HG03060 (cell line): Measurements from ENCODE around the gene NBPF1.
"Not testable (repeated sequence)": the region's sequence is repeated elsewhere in the genome, so short reads cannot be mapped to it uniquely, and the experiment has no call there.

ENCODE experiments used
- ATAC-seq: cut with Tn5 transposase; IDR thresholded peaks from one replicate; pipeline ENCODE4 v1.9.1; 2021; ENCODE audit warnings: low read depth, moderate number of reproducible peaks; ENCODE audit not compliant: unreplicated experiment

Gene NBPF1

DNA sequence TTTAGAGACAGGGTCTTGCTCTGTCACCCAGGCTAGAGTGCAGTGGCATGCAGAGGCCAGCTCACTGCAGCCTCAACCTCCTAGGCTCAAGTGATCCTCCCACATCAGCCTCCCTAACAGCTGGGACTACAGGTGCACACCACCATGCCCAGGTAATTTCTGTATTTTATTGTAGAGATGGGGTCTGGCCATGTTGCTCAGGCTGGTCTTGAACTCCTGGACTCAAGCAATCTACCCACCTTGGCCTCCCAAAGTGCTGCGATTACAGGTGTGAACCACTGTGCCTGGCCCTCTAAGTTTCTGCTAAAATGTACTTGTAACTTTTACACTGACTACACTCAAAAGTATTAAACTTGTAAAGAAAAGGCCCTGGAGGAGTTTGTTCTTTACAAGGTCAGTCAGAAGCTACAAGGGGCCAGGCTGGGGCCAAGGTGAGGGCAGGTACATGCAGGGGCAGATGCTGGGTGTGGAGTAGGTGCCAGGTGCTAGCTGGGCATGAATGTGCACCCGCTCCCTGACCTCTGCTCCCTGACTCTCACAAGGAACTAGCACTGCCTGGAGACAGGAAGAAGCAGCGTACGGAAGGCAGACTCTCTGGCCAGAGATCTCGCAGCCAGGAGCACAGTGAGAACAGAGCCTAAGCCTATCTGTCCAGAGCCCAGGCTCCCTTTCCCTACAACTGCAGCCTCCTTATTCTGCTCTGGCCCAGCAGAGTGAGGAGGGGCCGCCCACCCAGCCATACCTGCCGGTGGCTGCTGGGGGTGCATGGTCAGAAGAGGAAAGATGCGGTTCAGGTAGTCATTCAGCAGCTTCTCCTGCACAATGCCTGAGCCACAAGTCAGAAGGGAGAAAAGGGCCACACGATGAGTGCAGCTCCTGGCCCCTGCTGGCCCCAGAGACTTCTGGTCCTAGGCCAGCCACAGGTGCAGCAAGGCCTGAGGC, 28.9 kb upstream of the NBPF1 start:
- ATAC-seq = not testable (repeated sequence)

GRCh38 chr1:16641159-16641975, 28.0 kb upstream of the NBPF1 start:
- ATAC-seq = not testable (repeated sequence)

DNA sequence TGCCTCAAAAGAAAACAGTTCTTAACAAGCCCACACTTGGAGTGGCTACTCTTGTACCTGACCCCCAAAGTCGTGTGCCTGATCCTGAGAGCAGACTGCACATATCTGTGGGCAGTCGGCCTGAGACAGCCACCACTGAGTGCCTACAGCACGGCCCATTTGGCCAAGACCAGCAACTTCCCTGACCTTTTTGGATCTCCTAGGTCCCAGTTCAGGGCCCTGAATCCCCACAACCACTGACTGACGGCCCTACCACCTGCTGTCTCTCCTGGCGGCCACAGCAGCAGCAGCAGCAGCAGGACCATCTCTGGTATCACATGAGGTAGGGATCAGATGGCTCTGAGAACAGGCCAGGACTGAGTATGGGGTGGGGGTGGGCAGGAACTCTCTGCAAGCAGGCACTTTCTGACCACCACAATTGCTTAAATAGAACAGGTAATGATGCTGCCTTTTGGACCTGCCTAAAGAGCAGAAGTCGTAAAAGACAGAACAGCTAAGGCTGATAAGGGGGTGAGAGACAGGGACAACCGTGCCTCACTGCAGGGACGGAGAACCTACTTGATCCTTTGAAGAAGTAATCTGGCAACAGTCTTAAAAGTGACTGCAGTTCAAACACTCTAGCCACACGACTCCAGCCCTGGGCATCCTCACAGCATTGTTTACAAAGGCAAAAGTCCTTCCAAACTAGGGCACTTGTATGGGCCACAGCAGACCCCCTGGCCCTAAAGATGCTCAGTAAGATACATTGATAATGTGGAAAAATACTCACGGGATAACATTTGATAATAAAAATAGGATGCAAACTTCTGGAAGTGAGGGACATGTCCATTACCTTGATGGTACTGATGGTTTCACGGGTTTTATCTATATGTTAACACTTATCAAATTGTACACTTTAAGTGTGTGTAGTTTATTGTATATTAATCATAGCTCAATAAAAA, 26.0 kb upstream of the NBPF1 start:
- not testable (repeated sequence) for ATAC-seq

DNA sequence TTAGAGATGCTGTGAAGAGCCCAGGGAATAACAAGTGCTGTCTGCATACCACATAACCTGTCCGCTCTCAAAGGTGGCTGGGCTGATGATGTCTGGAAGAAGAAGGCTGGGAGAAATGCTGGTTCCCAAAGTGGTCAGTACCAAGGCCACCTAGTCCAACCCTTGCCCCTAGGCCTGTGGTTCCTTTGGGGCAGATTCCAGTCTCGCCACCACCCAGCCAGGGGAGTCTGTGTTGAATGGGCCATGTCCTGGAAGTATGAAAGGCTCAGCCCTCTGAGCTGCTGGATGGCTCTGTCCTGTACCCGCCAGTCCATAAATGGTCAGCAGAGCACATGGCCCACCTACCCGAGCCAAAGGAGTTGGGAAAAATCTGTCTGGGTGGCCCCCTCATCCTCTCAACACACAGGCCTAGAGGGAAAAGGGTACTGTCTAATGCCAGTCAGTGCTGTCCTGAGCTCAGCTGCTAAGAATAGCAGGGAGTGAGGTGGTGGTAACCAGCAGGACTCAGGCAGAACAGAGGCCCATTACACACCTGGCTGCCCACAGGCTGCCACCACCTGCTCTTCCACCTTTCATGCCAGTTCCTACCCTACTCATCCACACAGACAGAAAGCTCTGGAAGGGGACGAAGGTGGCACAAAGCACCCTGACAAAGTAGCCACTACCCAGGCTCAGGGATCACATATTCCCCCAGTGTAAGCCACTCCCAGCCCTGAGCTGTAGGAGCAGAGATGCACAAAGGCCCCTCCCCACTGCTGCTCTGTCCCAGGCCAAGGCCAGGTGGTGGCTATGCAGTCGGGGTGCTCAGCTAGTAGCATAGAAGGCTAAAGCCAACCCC, 24.8 kb upstream of the NBPF1 start:
- ATAC-seq = not testable (repeated sequence)

DNA sequence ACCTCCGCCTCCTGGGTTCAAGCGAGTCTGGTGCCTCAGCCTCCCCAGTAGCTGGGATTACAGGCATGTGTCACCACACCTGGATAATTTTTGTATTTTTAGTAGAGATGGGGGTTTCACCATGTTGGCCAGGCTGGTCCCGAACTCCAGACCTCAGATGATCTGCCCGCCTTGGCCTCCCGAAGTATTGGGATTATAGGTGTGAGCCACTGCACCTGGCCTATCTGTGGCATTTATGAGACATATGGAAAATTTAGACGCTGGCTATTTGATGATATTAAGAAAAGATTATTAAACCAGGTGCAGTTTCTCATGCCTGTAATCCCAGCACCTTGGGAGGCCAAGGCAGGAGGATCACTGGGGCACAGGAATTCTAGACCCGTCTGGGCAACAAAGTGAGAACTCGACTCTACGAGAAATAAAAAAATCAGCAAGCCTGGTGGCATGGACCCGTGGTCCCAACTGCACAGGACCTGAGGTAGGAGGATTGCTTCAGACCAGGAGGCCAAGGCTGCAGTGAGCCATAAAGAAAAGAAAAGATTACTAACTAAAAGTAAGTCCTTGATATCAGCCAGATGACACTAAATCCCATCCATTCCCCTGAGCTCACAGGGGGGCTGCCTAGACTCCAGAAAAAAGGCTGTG, 23.3 kb upstream of the NBPF1 start:
- not testable (repeated sequence) for ATAC-seq

DNA sequence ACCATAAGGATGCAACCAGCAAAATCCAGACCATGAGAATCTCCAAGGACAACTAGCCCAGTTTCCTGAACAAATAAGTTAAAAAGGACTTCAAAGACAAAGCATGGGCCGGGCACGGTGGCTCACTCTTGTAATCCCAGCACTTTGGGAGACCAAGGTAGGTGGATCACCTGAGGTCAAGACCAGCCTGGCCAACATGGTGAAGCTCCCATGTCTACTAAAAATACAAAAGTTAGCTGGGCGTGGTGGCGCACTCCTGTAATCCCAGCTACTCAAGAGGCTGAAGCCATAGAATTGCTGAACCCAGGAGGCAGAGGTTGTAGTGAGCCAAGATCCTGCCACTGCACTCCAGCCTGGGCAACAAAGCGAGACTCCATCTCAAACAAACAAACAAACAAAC, 22.6 kb upstream of the NBPF1 start:
- ATAC-seq = not testable (repeated sequence)

- not testable (repeated sequence) for ATAC-seq
Observed at GRCh38 chr1:16633540-16634282, 20.3 kb upstream of the NBPF1 start.

DNA sequence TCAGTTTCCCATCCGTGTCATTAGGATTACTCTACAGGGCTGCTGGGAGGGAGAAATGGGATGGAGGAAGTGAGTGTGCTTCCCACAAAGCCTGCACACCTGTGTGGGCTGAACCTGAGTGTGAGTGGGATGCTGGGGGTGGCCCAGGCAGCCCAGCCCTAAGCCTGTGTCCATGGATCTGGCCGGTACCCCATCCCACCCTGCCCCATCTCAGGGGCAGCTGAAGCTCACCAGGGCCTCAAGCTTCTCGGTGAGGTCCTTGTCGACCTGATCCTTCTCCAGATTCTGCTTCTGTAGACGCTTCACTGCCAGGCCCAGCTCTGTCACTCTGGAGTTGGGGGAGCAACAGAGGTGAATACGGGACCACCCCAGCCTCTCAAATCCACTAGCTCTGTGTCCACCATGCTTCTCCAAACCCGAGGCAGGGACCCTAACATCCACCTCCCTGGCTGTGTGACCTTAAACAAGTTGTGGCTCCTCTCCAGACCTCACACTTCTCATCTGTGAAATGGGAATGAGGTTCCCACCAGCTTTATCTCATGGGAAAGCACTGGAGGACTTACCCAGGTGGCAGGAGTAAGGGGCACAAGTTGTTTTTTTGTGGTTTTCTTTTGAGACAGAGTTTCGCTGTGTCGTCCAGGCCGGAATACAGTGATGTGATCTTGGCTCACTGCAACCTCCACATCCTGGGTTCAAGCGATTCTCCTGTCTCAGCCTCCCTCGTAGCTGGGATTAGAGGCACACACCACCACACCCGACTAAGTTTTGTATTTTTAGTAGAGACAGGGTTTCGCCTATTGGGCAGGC, 18.9 kb upstream of the NBPF1 start:
- not testable (repeated sequence) for ATAC-seq

DNA sequence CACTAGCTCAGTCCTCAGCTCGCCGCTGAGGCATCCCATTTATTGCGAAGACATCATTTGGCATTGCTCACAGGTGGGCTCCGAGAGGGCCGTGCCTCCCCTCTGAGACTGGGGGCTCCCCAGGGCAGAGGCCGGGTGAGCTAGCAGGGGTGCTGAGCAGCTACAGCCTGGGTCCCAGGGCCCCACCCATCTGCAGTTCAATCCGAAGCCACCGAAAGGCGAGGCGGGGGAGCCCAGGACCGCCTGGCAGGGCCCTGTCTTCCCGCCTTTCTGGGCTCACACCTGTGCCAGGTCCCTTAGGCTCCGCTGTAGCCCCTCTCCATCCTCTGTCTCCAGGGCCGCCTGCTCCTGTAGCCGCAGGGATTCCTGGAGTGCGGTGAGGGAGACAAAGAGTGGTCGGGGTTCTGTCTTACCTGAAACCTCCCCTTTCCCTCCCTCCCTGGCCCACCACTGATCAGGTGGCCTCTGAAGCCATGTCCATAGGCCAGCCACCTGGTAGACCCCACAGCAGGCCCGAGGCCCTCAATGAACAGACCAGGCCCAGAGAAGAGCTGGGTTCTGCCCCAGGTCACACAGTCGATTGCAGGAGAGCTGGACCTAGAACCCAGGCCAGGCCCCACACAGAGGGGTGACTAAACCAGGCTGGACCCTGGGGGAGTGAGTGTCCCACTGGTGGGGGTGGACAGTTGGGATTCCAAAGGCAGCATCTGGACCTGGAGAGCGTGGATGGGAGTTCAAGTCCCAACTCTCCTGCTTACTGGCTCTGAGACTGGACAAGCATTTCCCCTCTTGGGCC, 18.1 kb upstream of the NBPF1 start:
- ATAC-seq = no peak

DNA sequence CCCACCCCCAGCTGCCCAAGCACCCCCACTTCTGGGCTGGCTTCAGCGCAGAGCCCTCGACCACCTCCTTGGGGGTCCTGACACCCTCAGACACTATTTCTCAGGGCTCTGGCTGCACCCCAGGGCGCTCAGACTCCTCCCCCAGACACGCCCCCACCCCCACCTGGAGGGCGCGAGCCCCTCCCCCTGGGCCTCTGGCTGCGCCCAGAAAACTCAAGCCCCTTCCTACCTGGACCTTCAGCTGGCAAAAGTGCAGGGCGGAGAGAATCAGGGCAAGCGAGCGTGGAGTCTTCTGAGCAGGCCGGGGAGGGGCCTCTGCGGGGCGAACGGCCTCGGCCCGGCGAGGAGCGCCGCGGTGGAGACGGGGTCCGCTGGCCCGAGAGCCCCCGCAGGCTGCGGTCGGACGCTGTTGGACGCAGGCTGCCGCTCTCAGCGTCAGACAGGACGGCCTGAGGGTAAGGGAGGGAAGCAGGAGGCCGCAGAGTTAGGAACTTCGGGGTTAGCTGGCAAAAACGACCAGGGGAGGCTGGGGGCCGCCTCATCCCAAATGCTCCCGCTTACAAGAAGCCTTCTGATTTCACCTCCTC, 17.4 kb upstream of the NBPF1 start:
- ATAC-seq = no peak

GRCh38 chr1:16629916-16630530, 16.7 kb upstream of the NBPF1 start:
- not testable (repeated sequence) for ATAC-seq

DNA sequence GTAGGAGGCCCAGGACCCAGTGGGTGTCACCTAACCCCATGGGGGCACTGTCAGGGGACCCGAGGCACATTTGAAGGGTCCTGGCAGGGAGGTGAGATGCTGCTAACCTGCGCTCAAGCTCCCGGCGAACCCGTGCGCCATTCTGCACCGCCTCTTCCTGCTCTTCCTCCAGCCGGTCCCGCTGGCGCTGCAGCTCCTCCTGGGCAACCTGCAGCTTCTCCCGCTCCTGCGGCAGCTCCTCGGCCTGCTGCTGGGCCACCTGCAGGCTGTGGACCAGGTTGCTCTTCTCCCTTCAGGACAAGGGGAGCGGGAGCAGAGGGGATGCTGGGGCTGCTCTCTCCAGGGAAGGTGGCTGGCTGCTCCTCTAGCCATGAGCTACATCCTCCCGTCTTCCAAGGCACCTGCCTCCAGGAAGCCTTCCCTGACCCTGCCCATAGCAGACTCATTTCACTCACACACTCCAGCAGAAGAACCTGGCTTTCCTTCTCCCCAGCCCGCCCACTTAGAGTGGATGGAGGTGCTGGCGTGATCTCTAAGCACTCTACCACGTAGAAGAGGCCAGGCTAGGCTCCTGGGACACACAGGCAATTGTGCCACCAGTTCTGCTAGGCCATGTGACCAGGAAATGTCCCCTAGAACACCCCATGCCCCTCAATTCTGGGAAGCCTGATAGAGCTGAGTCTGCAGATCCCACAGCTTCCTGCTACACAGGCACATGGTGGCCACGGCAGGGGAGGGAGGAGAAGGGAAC, 15.2 kb upstream of the NBPF1 start:
- no peak for ATAC-seq

DNA sequence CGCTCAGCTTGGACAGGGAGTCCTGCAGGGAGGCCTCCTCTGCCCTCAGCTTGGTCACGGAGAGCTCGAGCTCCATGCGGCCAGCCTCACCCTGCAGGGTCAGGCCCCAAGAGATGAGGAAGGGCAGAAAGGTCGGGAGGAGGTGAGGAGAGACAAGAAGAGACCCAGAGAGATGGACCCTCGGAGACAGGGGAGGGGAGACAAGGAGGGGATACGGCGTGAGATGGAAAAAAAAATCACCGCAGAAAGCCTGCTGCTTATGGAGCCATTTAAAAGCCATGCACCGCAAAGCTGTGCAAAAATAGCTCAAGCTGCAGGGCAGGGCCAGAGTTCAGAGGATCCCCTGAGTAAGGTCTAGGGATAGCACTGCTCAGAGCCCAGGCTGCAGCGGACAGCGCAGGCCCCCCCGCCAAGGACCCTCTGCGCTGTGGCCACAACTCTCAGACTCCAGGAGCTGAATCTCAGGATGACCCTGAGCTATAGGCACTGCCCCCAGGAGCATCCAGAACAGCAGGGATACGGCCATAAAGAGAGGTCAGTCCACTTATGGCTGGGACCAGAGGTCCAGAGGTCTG, 13.1 kb upstream of the NBPF1 start:
- ATAC-seq = not testable (repeated sequence)

- ATAC-seq = no peak
Observed at GRCh38 chr1:16625497-16626408, 12.4 kb upstream of the NBPF1 start.
